PC-9 (cell line): ENCODE data around the gene PLXDC2.

Experiments used
- EZH2 ChIP-seq: fragments of 200-600 bp; sonication (generic); IDR thresholded peaks from 2 replicates; pipeline ENCODE4 v1.8.0; 2017; ENCODE audit warnings: antibody characterized with exemption, low read depth
- TF ChIP-seq, protein P1 (sequence below): fragments of 200-600 bp; sonication (generic); conservative IDR thresholded peaks from 2 replicates; pipeline ENCODE4 v1.6.1; 2017; ENCODE audit warnings: mixed run types, antibody characterized with exemption, mild to moderate bottlenecking, moderate library complexity

DNA sequence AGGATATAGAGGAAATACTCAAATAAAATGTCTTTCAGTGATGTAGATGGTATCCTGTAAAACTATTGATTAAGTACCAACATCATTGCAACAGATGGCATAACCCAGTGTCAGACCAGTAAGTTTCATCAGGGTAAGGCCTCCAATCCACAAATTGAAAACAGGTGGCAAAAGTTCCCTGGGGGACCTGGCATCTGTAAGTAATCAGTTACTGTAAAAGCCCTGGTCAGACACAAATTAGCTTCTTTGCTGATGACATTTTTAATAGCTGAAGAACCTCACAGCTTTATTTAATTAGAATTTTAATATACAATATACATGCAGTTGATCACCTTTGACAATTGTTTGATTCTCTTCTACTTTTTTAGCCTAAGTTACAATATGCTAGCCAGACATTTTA is 152.5 kb downstream of the PLXDC2 start:
- TF ChIP-seq, protein P1, sequence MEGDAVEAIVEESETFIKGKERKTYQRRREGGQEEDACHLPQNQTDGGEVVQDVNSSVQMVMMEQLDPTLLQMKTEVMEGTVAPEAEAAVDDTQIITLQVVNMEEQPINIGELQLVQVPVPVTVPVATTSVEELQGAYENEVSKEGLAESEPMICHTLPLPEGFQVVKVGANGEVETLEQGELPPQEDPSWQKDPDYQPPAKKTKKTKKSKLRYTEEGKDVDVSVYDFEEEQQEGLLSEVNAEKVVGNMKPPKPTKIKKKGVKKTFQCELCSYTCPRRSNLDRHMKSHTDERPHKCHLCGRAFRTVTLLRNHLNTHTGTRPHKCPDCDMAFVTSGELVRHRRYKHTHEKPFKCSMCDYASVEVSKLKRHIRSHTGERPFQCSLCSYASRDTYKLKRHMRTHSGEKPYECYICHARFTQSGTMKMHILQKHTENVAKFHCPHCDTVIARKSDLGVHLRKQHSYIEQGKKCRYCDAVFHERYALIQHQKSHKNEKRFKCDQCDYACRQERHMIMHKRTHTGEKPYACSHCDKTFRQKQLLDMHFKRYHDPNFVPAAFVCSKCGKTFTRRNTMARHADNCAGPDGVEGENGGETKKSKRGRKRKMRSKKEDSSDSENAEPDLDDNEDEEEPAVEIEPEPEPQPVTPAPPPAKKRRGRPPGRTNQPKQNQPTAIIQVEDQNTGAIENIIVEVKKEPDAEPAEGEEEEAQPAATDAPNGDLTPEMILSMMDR: no peak
- TF ChIP-seq EZH2: no peak
